Mucosa of descending colon (tissue), 3 donors: Measurements from ENCODE around the gene TNS1. TPM values are rescaled to one million over a fixed set of nuclear protein-coding genes. Genes with fewer than 3 reads are reported as not detected.

Experiments used
- ATAC-seq: fragments of 200-7000 bp; cut with Tn5 transposase; one replicate; pipeline ENCODE4 v1.9.1; 2020; ENCODE audit warnings: mild to moderate bottlenecking, moderate library complexity
- DNase-seq, 3 donors: peaks; one replicate each; pipeline ENCODE4 v3.0.0-alpha.2; 2020
- H3K36me3 ChIP-seq: fragments of 200-600 bp; one replicate; pipeline ENCODE4 v1.8.0; 2021; ENCODE audit warnings: low read depth, mild to moderate bottlenecking
- H3K4me1 ChIP-seq: fragments of 200-600 bp; one replicate; pipeline ENCODE4 v1.8.0; 2021; ENCODE audit warnings: low read depth, mild to moderate bottlenecking
- H3K4me3 ChIP-seq: fragments of 200-600 bp; one replicate; pipeline ENCODE4 v1.8.0; 2021; ENCODE audit warnings: mild to moderate bottlenecking
- H3K9me3 ChIP-seq: fragments of 200-600 bp; one replicate; pipeline ENCODE4 v1.8.0; 2021; ENCODE audit warnings: mild to moderate bottlenecking
- intact Hi-C, 2 donors: fragments of 100-400 bp; cut with DNase I in 1 of 2; cut with micrococcal nuclease in 1 of 2; formaldehyde crosslinking; loops; one replicate each; pipeline versions ENCODE4 v1.11.0 to v1.11.1; 2022; cut with DNase I, micrococcal nuclease
- total RNA-seq, 3 donors: library from RNA; stranded (reverse); fragmentation: NEBNext Ultra II Directional in 2 of 3; extraction: Animal tissue kit (Norgen Biotek cat#: 25700) in 2 of 3; gene quantifications; one replicate each; pipeline versions ENCODE4 v1.2.1 to v1.2.4, GENCODE V29; 2021 to 2023
- TF ChIP-seq, protein P1 (sequence below): fragments of 200-600 bp; IDR thresholded peaks from one replicate; pipeline ENCODE4 v1.8.0; 2022; ENCODE audit warnings: antibody characterized with exemption, mild to moderate bottlenecking
- donor health status: DM: no; HTN: no; CAD: no; lungs with moderate emphysema.
- donor health status: DM: no; HTN: no; CAD: no.
- donor health status: DM: no; HTN: yes; CAD: no.

TNS1 gene
- total RNA-seq, 3 donors from 2014 or later: 43.8 to 1,458 (median 121) TPM

DNA sequence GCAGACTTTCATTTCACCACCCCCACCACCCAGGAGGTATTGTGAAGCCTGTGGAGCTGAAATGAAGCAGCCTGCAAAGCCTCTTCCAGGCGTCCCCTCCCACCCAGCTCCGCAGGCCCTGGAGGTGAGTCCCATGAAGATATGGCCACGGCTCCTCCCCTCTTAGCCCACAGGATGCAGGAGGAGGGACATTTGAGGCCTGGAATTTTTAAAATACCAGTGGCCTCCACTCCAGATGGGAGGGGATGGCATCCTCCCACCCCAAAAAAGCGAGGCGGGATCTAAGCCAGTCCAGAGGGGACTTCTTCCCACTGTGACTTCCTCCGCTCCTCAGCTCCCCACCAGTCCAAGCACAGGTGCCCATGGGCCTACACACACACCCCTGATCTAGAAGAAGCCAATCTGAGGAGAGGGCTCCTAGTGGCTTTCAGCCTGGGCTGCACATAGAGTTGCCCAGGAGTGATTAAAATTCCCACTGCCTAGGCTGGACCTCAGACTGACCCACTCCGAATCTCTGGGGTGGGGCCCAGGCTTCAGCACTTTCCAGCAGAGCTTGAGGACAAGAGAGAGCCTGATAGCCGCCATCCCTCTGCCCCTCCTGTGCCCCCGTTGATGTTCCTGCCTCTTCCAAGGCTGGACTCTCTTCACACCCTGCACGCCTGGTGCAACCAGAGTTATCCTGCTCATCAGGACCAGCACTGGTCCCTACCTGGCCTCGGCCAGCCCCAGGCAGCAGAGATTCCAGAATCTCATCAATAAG, 206.9 kb downstream of the TNS1 start:
- ATAC-seq (no peak), DNase-seq (no peak)
- TF ChIP-seq, protein P1, sequence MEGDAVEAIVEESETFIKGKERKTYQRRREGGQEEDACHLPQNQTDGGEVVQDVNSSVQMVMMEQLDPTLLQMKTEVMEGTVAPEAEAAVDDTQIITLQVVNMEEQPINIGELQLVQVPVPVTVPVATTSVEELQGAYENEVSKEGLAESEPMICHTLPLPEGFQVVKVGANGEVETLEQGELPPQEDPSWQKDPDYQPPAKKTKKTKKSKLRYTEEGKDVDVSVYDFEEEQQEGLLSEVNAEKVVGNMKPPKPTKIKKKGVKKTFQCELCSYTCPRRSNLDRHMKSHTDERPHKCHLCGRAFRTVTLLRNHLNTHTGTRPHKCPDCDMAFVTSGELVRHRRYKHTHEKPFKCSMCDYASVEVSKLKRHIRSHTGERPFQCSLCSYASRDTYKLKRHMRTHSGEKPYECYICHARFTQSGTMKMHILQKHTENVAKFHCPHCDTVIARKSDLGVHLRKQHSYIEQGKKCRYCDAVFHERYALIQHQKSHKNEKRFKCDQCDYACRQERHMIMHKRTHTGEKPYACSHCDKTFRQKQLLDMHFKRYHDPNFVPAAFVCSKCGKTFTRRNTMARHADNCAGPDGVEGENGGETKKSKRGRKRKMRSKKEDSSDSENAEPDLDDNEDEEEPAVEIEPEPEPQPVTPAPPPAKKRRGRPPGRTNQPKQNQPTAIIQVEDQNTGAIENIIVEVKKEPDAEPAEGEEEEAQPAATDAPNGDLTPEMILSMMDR: no peak
- intact Hi-C loops: loop anchor here in 1 of 2 donors (10.0 kb wide), 1 partner anchor 79 kb away; no protein-coding TSS in a partner anchor
- Histone ChIP-seq H3K4me3 (no peak overlapping the region), H3K9me3 (no peaks in the 10 kb centered on the region), H3K4me1 (no peaks in the 10 kb centered on the region), H3K36me3 (no peaks in the 10 kb centered on the region)

DNA sequence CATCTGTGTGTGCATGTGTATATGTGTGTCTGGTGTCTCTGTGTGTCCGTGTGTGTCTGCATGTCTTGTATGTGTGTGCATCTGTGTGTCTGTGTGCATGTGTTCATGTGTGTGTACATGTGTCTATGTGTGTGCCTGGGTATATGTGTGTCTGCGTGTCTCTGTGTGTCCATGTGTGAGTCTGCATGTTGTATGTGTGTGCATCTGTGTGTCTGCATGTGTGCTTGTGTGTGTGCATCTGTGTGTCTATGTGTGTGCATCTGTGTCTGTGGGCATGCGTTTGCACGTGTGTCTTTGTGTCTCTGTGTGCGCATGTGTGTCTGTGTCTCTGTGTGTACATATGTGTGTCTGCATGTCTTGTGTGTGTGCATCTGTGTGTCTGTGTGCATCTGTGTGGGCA, 207.7 kb downstream of the TNS1 start:
- intact Hi-C loops: loop anchor here in 1 of 2 donors (10.0 kb wide), 1 partner anchor 80 kb away; no protein-coding TSS in a partner anchor
- Histone ChIP-seq H3K4me1 (no peaks in the 10 kb centered on the region), H3K9me3 (no peaks in the 10 kb centered on the region), H3K4me3 (no peak overlapping the region), H3K36me3 (no peaks in the 10 kb centered on the region)
- TF ChIP-seq, protein P1: no peak
- ATAC-seq: no peak
- DNase-seq: no peak

DNA sequence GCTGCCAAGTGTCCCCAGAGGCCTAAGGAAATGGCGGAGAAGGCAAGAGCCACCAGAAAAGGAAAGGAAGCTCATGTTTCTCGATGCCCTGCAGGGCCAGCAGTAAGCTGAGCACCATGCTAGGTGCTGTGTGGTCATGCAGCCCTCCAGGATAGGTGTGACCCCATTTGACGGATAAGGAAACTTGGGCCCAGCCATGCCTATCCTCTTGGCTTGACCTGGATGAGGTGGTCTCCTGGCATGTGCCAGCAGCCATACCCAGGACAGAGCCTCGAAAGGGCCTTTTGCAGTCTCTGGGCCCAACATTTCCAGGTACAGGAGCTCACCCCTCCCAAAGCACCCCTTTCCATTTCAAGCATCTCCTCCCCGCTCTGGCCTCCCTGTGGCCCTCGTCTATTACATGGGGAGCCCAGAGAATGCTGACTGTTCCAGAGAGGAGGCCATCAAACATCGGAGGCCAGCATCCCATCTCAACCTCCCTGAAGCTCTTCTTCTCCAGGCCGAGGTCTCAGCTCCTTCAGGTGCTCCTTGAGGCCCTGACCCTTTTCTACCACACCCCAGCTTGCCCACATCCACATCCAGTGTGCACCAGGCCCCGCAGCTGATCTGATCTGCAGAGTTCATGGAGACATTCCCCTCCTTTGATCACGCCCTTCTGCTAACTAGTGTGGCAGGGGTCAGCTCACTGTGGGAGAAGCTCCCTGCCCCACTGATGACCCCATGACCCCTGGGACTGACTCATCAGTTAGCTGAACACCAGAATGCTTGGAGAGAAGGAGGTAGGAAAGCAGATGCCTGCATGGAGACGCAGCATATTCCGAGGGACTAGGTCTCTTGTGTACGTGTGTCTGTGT, 208.4 kb downstream of the TNS1 start:
- Histone ChIP-seq H3K36me3 (no peaks in the 10 kb centered on the region), H3K9me3 (no peaks in the 10 kb centered on the region), H3K4me3 (no peak overlapping the region), H3K4me1 (no peaks in the 10 kb centered on the region)
- intact Hi-C loops: loop anchor here in 1 of 2 donors (10.0 kb wide), 1 partner anchor 80 kb away; no protein-coding TSS in a partner anchor
- TF ChIP-seq, protein P1: no peak
- ATAC-seq: no peak
- DNase-seq: no peak

DNA sequence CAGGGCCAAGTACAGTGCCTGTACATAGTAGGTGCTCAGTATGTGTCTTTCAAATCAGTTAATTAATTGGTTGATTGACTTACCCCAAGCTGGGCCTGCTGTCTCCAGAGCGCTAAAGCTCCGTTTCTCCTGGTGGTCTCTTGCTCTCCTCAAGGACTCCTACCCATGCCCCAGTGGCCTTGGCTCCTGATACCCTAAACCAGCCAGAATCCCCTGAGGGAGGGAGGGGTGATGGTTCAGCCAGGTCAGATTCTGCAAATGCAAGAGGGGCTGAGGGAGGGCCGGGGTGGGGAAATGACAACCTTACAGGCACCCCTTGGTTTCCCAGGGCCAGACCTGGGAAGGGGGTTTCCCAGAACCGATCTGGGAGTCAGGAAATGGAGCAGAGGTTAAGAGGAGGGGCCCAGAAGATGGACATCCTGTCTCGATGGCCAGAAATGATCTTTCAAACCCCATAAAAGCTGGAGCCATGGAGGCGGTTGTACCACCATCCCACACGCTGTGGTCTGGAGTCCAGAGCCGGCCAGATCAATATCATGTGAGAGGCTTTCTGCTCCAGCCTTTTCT, 209.1 kb downstream of the TNS1 start:
- TF ChIP-seq, protein P1: no peak
- Histone ChIP-seq H3K4me1 (no peaks in the 10 kb centered on the region), H3K4me3 (no peak overlapping the region), H3K36me3 (no peaks in the 10 kb centered on the region), H3K9me3 (no peaks in the 10 kb centered on the region)
- intact Hi-C loops: loop anchor here in 1 of 2 donors (10.0 kb wide), 1 partner anchor 81 kb away; no protein-coding TSS in a partner anchor
- ATAC-seq (no peak), DNase-seq (no peak)

DNA sequence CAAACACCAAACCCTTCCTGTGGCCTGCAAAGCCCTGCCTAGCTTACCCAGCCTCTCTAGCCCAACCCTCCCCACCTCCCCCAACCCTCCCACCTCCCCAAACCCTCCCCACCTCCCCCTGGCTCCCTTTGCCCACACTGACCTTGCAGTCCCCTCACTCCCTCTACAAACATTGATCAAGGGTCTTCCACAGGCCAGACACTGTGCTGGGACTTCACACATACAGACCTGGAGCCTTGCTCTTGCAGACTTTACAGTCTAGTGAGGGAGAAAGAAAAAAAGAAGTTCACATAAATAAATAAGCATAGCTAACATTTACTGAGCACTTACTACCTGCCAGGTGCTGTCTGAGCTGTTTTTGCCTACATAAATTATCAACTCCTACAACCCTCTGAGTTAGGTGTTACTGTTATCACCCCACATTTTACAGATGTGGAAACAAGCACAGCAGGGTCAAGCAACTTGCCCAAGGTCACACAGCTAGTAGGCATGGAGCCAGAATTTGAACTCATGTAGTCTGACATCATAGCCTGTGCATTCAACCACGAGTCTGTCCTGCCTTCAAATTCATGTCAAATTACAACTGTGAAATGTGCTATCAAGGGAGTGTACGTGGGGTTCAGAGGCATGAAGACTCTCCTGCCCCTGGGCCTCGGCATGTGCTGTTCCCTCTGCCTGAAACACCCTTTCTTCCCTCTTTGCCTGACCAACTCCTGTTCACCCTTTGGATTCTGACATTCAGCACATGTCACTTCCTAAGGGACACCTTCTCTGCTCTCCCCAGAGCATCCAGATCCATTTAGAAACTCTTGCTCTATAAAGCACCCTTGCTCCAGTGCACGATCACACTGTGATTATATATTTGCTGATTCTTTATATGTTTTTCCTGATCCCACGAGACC, 209.9 kb downstream of the TNS1 start:
- no peaks in the 10 kb centered on the region for H3K36me3 ChIP-seq
- TF ChIP-seq, protein P1: no peak
- intact Hi-C loops: loop anchor here in 1 of 2 donors (10.0 kb wide), 1 partner anchor 82 kb away; no protein-coding TSS in a partner anchor
- DNase-seq: no peak
- no peak for ATAC-seq
- no peaks in the 10 kb centered on the region for H3K9me3 ChIP-seq
- no peaks in the 10 kb centered on the region for H3K4me1 ChIP-seq
- no peak overlapping the region for H3K4me3 ChIP-seq
